MCF 10A (cell line): ENCODE results near the gene AHNAK. TPM values are rescaled to one million over a fixed set of nuclear protein-coding genes. Genes with fewer than 3 reads are reported as not detected.

ENCODE experiments used
- BruUV-seq: library from RNA; stranded (reverse); fragments of 400-500 nt; replicated peaks from 2 replicates; lab custom pipeline; 2021; lab: Mats Ljungman, UMichigan
- CTCF ChIA-PET: fragments of 300-600 bp; sonication (Branson Sonifier 250); formaldehyde crosslinking; extraction: SDS; loops from one replicate; lab custom pipeline; 2021; ENCODE audit warnings: antibody characterized with exemption, inconsistent platforms; lab: Yijun Ruan, JAX
- POLR2A ChIA-PET: fragments of 300-600, 350-650 bp; sonication (Branson Sonifier 250); formaldehyde crosslinking; extraction: SDS; loops from one replicate; lab custom pipeline; 2020; ENCODE audit warnings: antibody characterized with exemption, inconsistent platforms; lab: Yijun Ruan, JAX
- DNase-seq: peaks from one replicate; pipeline ENCODE4 v3.0.0-alpha.2; 2018; ENCODE audit not compliant: unreplicated experiment
- H3K27ac Mint-ChIP-seq: one replicate; pipeline ENCODE4 v1.8.0; 2022; ENCODE audit warnings: mild to moderate bottlenecking, low read depth, mixed read lengths; ENCODE audit not compliant: unreplicated experiment
- H3K27me3 Mint-ChIP-seq: one replicate; pipeline ENCODE4 v1.8.0; 2022; ENCODE audit warnings: mixed read lengths; ENCODE audit not compliant: insufficient read depth, unreplicated experiment
- H3K36me3 Mint-ChIP-seq: one replicate; pipeline ENCODE4 v1.8.0; 2022; ENCODE audit warnings: mild to moderate bottlenecking, moderate library complexity, mixed read lengths; ENCODE audit not compliant: insufficient read depth, unreplicated experiment
- H3K4me1 Mint-ChIP-seq: one replicate; pipeline ENCODE4 v1.8.0; 2022; ENCODE audit warnings: mixed read lengths; ENCODE audit not compliant: insufficient read depth, unreplicated experiment
- H3K4me3 Mint-ChIP-seq: one replicate; pipeline ENCODE4 v1.8.0; 2022; ENCODE audit warnings: mild to moderate bottlenecking, moderate library complexity, mixed read lengths; ENCODE audit not compliant: unreplicated experiment
- H3K9me3 Mint-ChIP-seq: one replicate; pipeline ENCODE4 v1.8.0; 2022; ENCODE audit warnings: mixed read lengths; ENCODE audit not compliant: unreplicated experiment
- CTCF ChIP-seq: fragments of 200-600 bp; IDR thresholded peaks from one replicate; pipeline ENCODE4 v1.8.0; 2022; ENCODE audit warnings: antibody characterized with exemption, mild to moderate bottlenecking; ENCODE audit not compliant: unreplicated experiment
- intact Hi-C: fragments of 100-400 bp; cut with micrococcal nuclease; formaldehyde crosslinking; loops from 2 replicates; pipeline ENCODE4 v1.14.1; 2022
- total RNA-seq: library from RNA; stranded (reverse); gene quantifications from 2 replicates; pipeline ENCODE4 v1.2.3, GENCODE V29; 2022

The AHNAK gene
- total RNA-seq, 1 experiment from 2014 or later = 429 TPM

- H3K4me1 Mint-ChIP-seq = peaks cover 6% of the 10 kb centered on the region
- ChIA-PET CTCF (interaction anchor here (1.1 to 2.8 kb wide), 3 partner anchors 17 to 144 kb away, joined by 3 to 12 read pairs (median 4); no protein-coding TSS in a partner anchor), POLR2A (no interaction called here)
- BruUV-seq = no TSS peak
- H3K27ac Mint-ChIP-seq = no peak overlapping the region
- H3K9me3 Mint-ChIP-seq = no peaks in the 10 kb centered on the region
- no peak for DNase-seq
- intact Hi-C loops = no loop called here
- H3K27me3 Mint-ChIP-seq = no peaks in the 10 kb centered on the region
- H3K4me3 Mint-ChIP-seq = no peak overlapping the region
- no peak for TF ChIP-seq CTCF
- peaks cover 5% of the 10 kb centered on the region for H3K36me3 Mint-ChIP-seq
Measured at GRCh38 chr11:62398011-62398994, 148.3 kb downstream of the AHNAK start.

GRCh38 chr11:62395885-62396551 lies 150.6 kb downstream of the AHNAK start:
- Mint-ChIP-seq H3K27ac (no peak overlapping the region), H3K4me1 (peaks cover 11% of the 10 kb centered on the region), H3K27me3 (no peaks in the 10 kb centered on the region), H3K36me3 (peaks cover 5% of the 10 kb centered on the region), H3K9me3 (no peaks in the 10 kb centered on the region), H3K4me3 (no peak overlapping the region)
- CTCF ChIA-PET = interaction anchor here (0.6 to 8.1 kb wide), 30 partner anchors 8 to 497 kb away, joined by 3 to 145 read pairs (median 5); partner anchors contain the start of genes EEF1G, LRRN4CL and TUT1
- TF ChIP-seq CTCF = no peak
- no TSS peak for BruUV-seq
- intact Hi-C loops = loop anchor here (1.0 kb wide), 3 partner anchors 146 to 298 kb away; no protein-coding TSS in a partner anchor
- POLR2A ChIA-PET = interaction anchor here (0.6 to 3.3 kb wide), 16 partner anchors 15 to 1922 kb away, joined by 3 to 41 read pairs (median 6); partner anchors contain the start of genes B3GAT3, C11orf98, CSKMT and LBHD1
- no peak for DNase-seq

- Mint-ChIP-seq H3K9me3 (no peaks in the 10 kb centered on the region), H3K27me3 (no peaks in the 10 kb centered on the region), H3K27ac (peak overlapping the region; percentile 29), H3K4me3 (peak overlapping the region; percentile 73), H3K36me3 (peaks cover 5% of the 10 kb centered on the region), H3K4me1 (peaks cover 11% of the 10 kb centered on the region)
- intact Hi-C loops = loop anchor here (1.0 kb wide), 3 partner anchors 147 to 299 kb away; no protein-coding TSS in a partner anchor
- peak; percentile 88 for DNase-seq
- BruUV-seq = no TSS peak
- POLR2A ChIA-PET = interaction anchor here (0.6 to 3.3 kb wide), 28 partner anchors 16 to 1923 kb away, joined by 3 to 41 read pairs (median 6); partner anchors contain the start of genes AHNAK, B3GAT3, C11orf98 and CSKMT
- peak; percentile 76 for TF ChIP-seq CTCF
- CTCF ChIA-PET = interaction anchor here (0.5 to 8.1 kb wide), 52 partner anchors 9 to 475 kb away, joined by 3 to 145 read pairs (median 4); partner anchors contain the start of genes C11orf98, CSKMT, EEF1G and GANAB
Measured at GRCh38 chr11:62394825-62395538, 151.6 kb downstream of the AHNAK start.
